PC-9 (cell line): ENCODE results near the gene CDS2.

Experiments
- CTCF ChIP-seq: fragments of 200-600 bp; sonication (generic); conservative IDR thresholded peaks from 2 replicates; pipeline ENCODE4 v1.6.1; 2017; ENCODE audit warnings: mixed run types, antibody characterized with exemption, mild to moderate bottlenecking, moderate library complexity
- EZH2 ChIP-seq: fragments of 200-600 bp; sonication (generic); IDR thresholded peaks from 2 replicates; pipeline ENCODE4 v1.8.0; 2017; ENCODE audit warnings: antibody characterized with exemption, low read depth

DNA sequence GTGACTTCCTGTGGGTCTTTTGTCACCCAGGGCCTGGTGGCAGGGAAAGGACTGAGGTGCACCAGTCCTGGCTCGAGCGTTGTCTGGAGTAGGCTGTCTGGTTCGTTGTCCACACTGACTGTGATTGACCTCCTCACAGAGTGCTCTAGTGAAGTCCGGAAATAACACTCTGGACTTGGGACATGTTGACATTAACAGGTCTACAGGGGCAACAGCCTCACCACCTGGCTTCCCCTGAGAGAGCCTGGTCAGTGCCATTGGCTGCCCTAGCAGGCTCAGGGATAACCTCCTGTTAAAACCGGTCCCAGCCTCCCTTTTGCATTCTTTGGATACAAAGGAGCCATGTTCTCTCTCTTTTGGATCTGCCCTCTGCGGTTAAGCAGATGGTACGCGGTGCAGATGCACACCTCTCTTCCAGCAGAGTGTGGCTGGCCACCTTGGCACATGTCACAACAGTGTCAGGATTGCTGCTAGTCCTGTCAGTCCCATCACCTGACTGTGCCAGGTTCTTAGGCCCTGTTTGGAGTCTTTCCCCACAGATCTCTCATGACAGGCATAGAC, 46.2 kb downstream of the CDS2 start:
- TF ChIP-seq EZH2 (no peak), CTCF (no peak)
